Bronchial epithelial cell (primary cell): Measurements from ENCODE around the gene PNPT1. TPM values are rescaled to one million over a fixed set of nuclear protein-coding genes. Genes with fewer than 3 reads are reported as not detected.
"Not testable (repeated sequence)": the region's sequence is repeated elsewhere in the genome, so short reads cannot be mapped to it uniquely, and the experiment has no call there.

Source experiments
- DNase-seq: peaks from one replicate; pipeline ENCODE4 v3.0.0-alpha.2; 2010; ENCODE audit warnings: low read depth
- FAIRE-seq: peaks from 2 replicates; lab custom pipeline; 2011; peaks lifted over from hg19 to GRCh38; lab: Jason Lieb, UNC
- H3K27me3 ChIP-seq: 2 replicates; pipeline ENCODE4 v1.5.1; 2011; ENCODE audit warnings: low read length; ENCODE audit not compliant: control insufficient read depth, insufficient read depth
- H3K36me3 ChIP-seq: 2 replicates; pipeline ENCODE4 v1.5.1; 2011; ENCODE audit warnings: low read length; ENCODE audit not compliant: control insufficient read depth, insufficient read depth
- H3K4me3 ChIP-seq: 2 replicates; pipeline ENCODE4 v1.5.1; 2011; ENCODE audit warnings: mild to moderate bottlenecking, low read depth, low read length, control low read depth
- total RNA-seq: library from RNA; depleted of rRNA; stranded (reverse); fragments of >200 nt; gene quantifications from 2 replicates; pipeline ENCODE4 v1.2.1, GENCODE V29; 2014
- TF ChIP-seq, protein P1 (sequence below): IDR thresholded peaks from 2 replicates; pipeline ENCODE4 v1.5.1; 2011; ENCODE audit warnings: mild to moderate bottlenecking, moderate library complexity, low read length, control low read depth, inconsistent platforms; ENCODE audit not compliant: insufficient read depth, severe bottlenecking

Gene PNPT1
- 30.1 and 30.8 TPM in 2 replicates for total RNA-seq

DNA sequence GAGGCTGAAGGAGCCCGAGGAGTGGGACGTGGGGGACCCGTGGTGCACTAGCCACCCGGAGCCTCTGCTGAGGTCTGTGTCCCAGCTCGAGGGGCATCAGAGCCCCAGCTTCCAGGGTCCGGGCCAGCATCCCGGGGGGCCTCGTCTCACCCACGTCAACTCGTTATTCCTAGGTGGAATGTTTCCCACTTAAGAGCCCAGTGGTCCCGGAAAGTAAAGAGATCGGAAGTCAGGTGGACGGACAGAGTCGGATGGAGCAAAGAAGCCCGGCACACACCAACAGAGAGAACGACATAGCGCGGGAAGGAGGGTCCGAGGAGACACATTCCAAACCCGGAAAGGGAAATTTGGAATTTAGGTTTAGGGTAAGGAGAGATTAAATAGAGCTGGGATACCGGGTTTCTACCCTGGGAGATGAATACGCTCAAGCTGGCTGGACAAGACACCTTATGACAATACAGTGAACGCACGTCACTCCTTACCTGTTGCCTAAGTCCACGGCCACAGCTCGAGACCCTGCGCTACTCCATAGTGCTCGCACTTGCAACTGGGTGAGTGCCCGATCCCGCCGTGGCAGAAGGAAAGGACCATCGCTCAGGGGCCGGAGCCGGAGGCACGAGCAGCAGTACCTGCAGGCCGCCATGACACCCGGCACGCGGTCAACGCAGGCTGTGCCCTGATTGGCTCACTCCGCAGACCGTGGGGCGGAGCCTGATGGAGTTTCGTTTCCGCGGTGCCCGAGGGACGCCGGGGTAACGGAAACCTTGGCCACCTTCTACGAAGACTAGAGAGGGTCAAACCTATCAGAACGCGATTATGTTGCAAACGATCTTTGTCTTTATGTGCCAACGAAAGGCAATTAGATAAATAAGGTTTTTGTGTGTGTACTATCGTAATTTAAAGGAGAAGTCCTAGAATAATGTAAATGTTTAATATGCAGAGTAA lies at the start of gene PNPT1:
PNPT1 (minus strand) TSS at position 664 of the 945 bp plus-strand sequence; CDS start at position 643, 21 bp downstream.
- Histone ChIP-seq H3K4me3 (peak within 1 kb of the TSS; percentile 68), H3K36me3 (no peaks in the 10 kb centered on the region), H3K27me3 (no peaks in the 10 kb centered on the region)
- FAIRE-seq (no peak), DNase-seq (peak; percentile 89)
- TF ChIP-seq, protein P1, sequence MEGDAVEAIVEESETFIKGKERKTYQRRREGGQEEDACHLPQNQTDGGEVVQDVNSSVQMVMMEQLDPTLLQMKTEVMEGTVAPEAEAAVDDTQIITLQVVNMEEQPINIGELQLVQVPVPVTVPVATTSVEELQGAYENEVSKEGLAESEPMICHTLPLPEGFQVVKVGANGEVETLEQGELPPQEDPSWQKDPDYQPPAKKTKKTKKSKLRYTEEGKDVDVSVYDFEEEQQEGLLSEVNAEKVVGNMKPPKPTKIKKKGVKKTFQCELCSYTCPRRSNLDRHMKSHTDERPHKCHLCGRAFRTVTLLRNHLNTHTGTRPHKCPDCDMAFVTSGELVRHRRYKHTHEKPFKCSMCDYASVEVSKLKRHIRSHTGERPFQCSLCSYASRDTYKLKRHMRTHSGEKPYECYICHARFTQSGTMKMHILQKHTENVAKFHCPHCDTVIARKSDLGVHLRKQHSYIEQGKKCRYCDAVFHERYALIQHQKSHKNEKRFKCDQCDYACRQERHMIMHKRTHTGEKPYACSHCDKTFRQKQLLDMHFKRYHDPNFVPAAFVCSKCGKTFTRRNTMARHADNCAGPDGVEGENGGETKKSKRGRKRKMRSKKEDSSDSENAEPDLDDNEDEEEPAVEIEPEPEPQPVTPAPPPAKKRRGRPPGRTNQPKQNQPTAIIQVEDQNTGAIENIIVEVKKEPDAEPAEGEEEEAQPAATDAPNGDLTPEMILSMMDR = no peak

DNA sequence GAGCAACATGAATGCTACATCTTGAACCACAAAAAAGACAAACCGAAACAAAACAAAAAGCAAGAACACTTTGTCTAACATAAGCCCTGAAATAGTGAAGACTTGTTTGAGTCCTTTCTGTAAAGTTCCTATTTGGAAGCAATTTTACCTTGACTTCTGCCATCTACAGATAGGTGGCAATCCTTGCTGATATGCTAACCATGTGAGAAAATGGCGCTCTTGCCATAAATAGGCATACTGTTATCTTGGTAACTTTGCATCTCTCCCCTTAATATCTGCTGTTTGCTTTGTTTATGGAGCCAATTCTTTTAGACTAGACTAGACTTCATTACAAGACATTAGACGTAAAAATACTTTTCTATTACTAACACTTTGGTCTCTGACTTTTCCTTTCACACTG lies 49.4 kb upstream of the PNPT1 start:
- Histone ChIP-seq H3K4me3 (no peak overlapping the region), H3K27me3 (no peaks in the 10 kb centered on the region), H3K36me3 (no peaks in the 10 kb centered on the region)
- DNase-seq (no peak), FAIRE-seq (no peak)
- TF ChIP-seq, protein P1 = no peak

DNA sequence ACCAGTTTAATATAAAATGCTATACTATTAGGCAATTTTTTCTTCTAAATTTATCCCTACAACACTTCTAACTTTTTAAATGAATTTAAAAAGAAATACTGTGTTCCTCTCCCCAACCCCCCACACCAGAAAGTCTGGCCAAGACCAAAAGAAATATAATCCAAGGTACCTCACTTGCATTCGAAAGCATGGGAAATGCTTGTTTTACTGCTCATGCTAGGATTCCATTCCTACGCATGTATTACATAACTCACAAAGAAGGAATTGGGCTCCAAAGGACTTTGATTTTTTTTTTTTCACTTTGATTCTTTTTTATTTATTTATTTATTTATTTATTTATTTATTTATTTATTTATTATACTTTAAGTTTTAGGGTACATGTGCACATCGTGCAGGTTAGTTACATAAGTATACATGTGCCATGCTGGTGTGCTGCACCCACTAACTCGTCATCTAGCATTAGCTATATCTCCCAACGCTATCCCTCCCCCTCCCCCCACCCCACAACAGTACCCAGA lies 42.4 kb upstream of the PNPT1 start:
- not testable (repeated sequence) for H3K4me3 ChIP-seq, H3K36me3 ChIP-seq, H3K27me3 ChIP-seq, FAIRE-seq, DNase-seq

DNA sequence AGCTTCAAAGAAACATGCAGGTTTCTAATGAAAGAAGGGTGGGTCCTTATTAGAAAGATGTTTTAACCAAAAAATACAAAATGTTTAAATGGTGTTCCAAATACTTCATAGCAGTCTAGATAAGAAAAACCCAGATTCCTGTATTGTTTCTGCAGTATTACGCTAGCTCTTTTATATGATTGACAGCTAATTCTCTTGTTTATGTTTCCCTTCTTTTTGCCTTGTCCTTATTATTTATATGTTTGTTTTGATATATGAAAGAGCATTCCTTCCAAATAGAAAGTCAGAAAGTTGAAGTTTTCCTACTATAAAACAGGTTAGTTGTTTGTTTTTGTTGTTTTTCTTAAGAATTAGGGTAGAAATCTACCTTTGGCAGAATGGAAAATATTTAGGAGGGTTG lies 41.1 kb upstream of the PNPT1 start:
- DNase-seq = no peak
- H3K4me3 ChIP-seq = no peak overlapping the region
- H3K27me3 ChIP-seq = no peaks in the 10 kb centered on the region
- TF ChIP-seq, protein P1 = no peak
- H3K36me3 ChIP-seq = no peaks in the 10 kb centered on the region
- no peak for FAIRE-seq

DNA sequence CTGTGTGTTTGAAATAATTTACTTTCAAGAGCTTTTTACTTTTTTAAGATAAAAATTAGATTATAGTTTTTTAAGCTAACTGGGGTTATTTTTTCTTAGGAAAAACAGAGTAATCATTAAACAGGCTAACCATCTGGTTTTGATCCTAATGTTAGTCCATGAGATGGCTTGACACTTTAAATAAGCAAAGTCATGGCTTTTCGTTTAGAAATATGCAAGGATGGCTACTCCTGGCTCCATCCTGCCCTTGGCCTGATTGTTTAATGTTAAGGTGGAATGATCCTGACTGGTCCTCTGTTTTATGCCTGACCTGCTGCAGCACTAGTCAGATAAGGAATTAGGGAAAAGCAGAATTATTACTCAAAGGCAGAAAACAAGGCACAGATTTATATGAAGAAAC lies 39.7 kb upstream of the PNPT1 start:
- no peak for FAIRE-seq

DNA sequence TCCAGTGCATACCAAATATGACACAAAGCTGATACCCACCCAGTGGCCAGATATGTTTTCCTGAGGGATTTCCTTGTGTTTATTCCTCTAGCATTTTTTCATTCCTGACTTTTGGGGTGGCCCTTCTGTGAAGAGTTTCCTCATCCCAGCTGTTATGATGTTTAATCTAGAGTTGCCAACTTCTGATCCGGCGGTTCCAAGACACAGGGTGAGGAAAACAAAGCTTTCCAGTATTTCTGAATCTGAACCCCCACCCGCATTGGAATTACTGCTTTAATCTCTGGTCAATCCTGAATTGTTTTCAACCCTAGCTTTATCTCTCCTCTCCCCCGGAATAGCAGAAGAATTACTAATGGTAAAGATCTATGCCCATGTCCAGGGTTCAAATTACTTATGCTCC lies 39.2 kb upstream of the PNPT1 start:
- TF ChIP-seq, protein P1 = no peak
- no peak for DNase-seq
- H3K27me3 ChIP-seq = no peaks in the 10 kb centered on the region
- no peaks in the 10 kb centered on the region for H3K36me3 ChIP-seq
- no peak overlapping the region for H3K4me3 ChIP-seq
- FAIRE-seq = no peak

More for the DNA sequence above, 39.7 kb upstream of the PNPT1 start:
- H3K4me3 ChIP-seq = no peak overlapping the region
- no peaks in the 10 kb centered on the region for H3K27me3 ChIP-seq
- no peaks in the 10 kb centered on the region for H3K36me3 ChIP-seq
- TF ChIP-seq, protein P1 = no peak
- no peak for DNase-seq
